Stimulated activated CD8-positive, alpha-beta memory T cell treated with anti-CD3 and anti-CD28 coated beads, Interleukin-4, amount 100 ng/mL, for 4 hours (primary cell): ENCODE data around the gene HMOX2.

Source experiments
- DNase-seq, 2 donors: peaks; one replicate each; pipeline ENCODE4 v3.0.0-alpha.2; 2020; ENCODE audit warnings: low read depth in 2 of 2, low spot score in 1 of 2

HMOX2 gene

GRCh38 chr16:4500272-4500671 is 24.1 kb downstream of the HMOX2 start:
- no peak for DNase-seq

- DNase-seq, result no peak
Observed at GRCh38 chr16:4501071-4501478, 24.9 kb downstream of the HMOX2 start.

- DNase-seq, result peak; percentile 39 to 53
Observed at GRCh38 chr16:4505356-4506147, 29.4 kb downstream of the HMOX2 start.

GRCh38 chr16:4506450-4506849 is 30.3 kb downstream of the HMOX2 start:
- DNase-seq, result peak; percentile 23

GRCh38 chr16:4507588-4508345 is 31.6 kb downstream of the HMOX2 start:
- DNase-seq, result no peak

GRCh38 chr16:4508806-4509205 is 32.6 kb downstream of the HMOX2 start:
- no peak for DNase-seq

GRCh38 chr16:4509420-4509819 is 33.2 kb downstream of the HMOX2 start:
- no peak for DNase-seq

- DNase-seq, result no peak
Observed at GRCh38 chr16:4510131-4510530, 33.9 kb downstream of the HMOX2 start.

GRCh38 chr16:4510747-4511426 is 34.7 kb downstream of the HMOX2 start:
- no peak for DNase-seq

- no peak for DNase-seq
Observed at GRCh38 chr16:4511441-4512082, 35.4 kb downstream of the HMOX2 start.

- no peak for DNase-seq
Observed at GRCh38 chr16:4512473-4512872, 36.3 kb downstream of the HMOX2 start.

GRCh38 chr16:4513086-4513860 is 37.1 kb downstream of the HMOX2 start:
- DNase-seq, result no peak

GRCh38 chr16:4513881-4514280 is 37.7 kb downstream of the HMOX2 start:
- no peak for DNase-seq

- DNase-seq, result no peak
Observed at GRCh38 chr16:4514606-4515005, 38.4 kb downstream of the HMOX2 start.

- DNase-seq, result no peak
Observed at GRCh38 chr16:4515611-4516233, 39.5 kb downstream of the HMOX2 start.

GRCh38 chr16:4517812-4518680 is 41.8 kb downstream of the HMOX2 start:
- DNase-seq, result no peak

GRCh38 chr16:4519274-4520058 is 43.3 kb downstream of the HMOX2 start:
- no peak for DNase-seq

GRCh38 chr16:4520913-4521312 is 44.7 kb downstream of the HMOX2 start:
- DNase-seq, result no peak
